Spleen (tissue), 7 donors: Measurements from ENCODE around the gene METTL9.
"Not testable (repeated sequence)": the region's sequence is repeated elsewhere in the genome, so short reads cannot be mapped to it uniquely, and the experiment has no call there.

Source experiments
- CTCF ChIP-seq, 11 experiments: fragments of 200-600 bp in 7 of 11; fragments of 450-650 bp in 4 of 11; sonication (generic) in 4 of 11; IDR thresholded peaks in 8 of 11; conservative IDR thresholded peaks in 3 of 11; 1 replicate in 7 of 11; 2 replicates in 4 of 11; pipeline versions ENCODE4 v1.4.0 to v1.8.0; 2016 to 2021; ENCODE audit warnings: antibody characterized with exemption in 11 of 11, inconsistent platforms in 4 of 11, mild to moderate bottlenecking in 1 of 11
- POLR2A ChIP-seq, 3 donors: fragments of 450-650 bp; IDR thresholded peaks; one replicate each; pipeline ENCODE4 v1.5.1; 2017; ENCODE audit warnings: antibody characterized with exemption in 3 of 3, mild to moderate bottlenecking in 1 of 3
- POLR2AphosphoS5 ChIP-seq, 3 donors: sonication (generic); formaldehyde crosslinking; IDR thresholded peaks; one replicate each; pipeline ENCODE4 v1.5.1; 2017; ENCODE audit warnings: antibody characterized with exemption in 3 of 3
- donor health status: DM: no; HTN: no; CAD: no; lungs with moderate emphysema.
- donor health status: DM: no; HTN: no; CAD: no.
- donor health status: DM: no; HTN: no; CAD: no.

- not testable (repeated sequence) for TF ChIP-seq CTCF (IDR thresholded peaks at IDR 0.05 in 8 of 11, conservative IDR thresholded peaks at IDR 0.05 in 3 of 11); POLR2AphosphoS5 (IDR thresholded peaks at IDR 0.05); POLR2A (IDR thresholded peaks at IDR 0.05)
These were observed 45.7 kb upstream of the METTL9 start for GRCh38 chr16:21553481-21554296.
